ENCODE measurements around the gene ZCWPW2. TPM values are rescaled to one million over a fixed set of nuclear protein-coding genes. Genes with fewer than 3 reads are reported as not detected.
A peak's percentile ranks its signal among the peaks of the same experiment; 100 is the strongest.

Gene ZCWPW2
- polyA plus RNA-seq (ENCODE audit: insufficient read length), result 2.2 TPM

GRCh38 chr3:28348629-28349468, at the start of gene ZCWPW2, which contains the start of gene AZI2:
TSS of gene ZCWPW2 (plus strand) at chr3:28348721. CDS start at chr3:28413069, 64,348 bp downstream.
TSS of gene AZI2 (minus strand) at chr3:28348824. CDS start at chr3:28340617, 8,207 bp downstream.
- DNase-seq, result peak; percentile 98

- DNase-seq, result no peak
Observed at GRCh38 chr3:28299705-28300104, 48.8 kb upstream of the ZCWPW2 start.

- DNase-seq, result no peak
Observed at GRCh38 chr3:28300345-28300962, 48.1 kb upstream of the ZCWPW2 start.

- DNase-seq, result no peak
Observed at GRCh38 chr3:28301688-28302087, 46.8 kb upstream of the ZCWPW2 start.

GRCh38 chr3:28308196-28308595, 40.3 kb upstream of the ZCWPW2 start:
- no peak for DNase-seq

GRCh38 chr3:28315711-28316110, 32.8 kb upstream of the ZCWPW2 start:
- DNase-seq, result no peak

GRCh38 chr3:28316226-28316625, 32.3 kb upstream of the ZCWPW2 start:
- DNase-seq, result no peak

GRCh38 chr3:28317438-28318022, 31.0 kb upstream of the ZCWPW2 start:
- DNase-seq, result no peak

GRCh38 chr3:28320981-28321380, 27.5 kb upstream of the ZCWPW2 start:
- no peak for DNase-seq

GRCh38 chr3:28322464-28322863, 26.1 kb upstream of the ZCWPW2 start:
- no peak for DNase-seq

- DNase-seq, result no peak
Observed at GRCh38 chr3:28326458-28326926, 22.0 kb upstream of the ZCWPW2 start.

GRCh38 chr3:28328188-28329151, 20.1 kb upstream of the ZCWPW2 start:
- no peak for DNase-seq

- DNase-seq, result no peak
Observed at GRCh38 chr3:28334552-28334951, 14.0 kb upstream of the ZCWPW2 start.

GRCh38 chr3:28335246-28335645, 13.3 kb upstream of the ZCWPW2 start:
- no peak for DNase-seq

- DNase-seq, result no peak
Observed at GRCh38 chr3:28337230-28337629, 11.3 kb upstream of the ZCWPW2 start.

GRCh38 chr3:28343144-28343543, 5.4 kb upstream of the ZCWPW2 start:
- DNase-seq, result no peak

- no peak for DNase-seq
Observed at GRCh38 chr3:28345690-28346089, 2.8 kb upstream of the ZCWPW2 start.

- peak; percentile 19 for DNase-seq
Observed at GRCh38 chr3:28347374-28348264, 902 bp upstream of the ZCWPW2 start.

GRCh38 chr3:28348265-28348628, 274 bp upstream of the ZCWPW2 start:
- no peak for DNase-seq

GRCh38 chr3:28349469-28350000, 1.0 kb downstream of the ZCWPW2 start:
- no peak for DNase-seq

GRCh38 chr3:28376424-28376823, 27.9 kb downstream of the ZCWPW2 start:
- peak; percentile 72 for DNase-seq
